ENCODE results near the gene TSC22D1.

DNA sequence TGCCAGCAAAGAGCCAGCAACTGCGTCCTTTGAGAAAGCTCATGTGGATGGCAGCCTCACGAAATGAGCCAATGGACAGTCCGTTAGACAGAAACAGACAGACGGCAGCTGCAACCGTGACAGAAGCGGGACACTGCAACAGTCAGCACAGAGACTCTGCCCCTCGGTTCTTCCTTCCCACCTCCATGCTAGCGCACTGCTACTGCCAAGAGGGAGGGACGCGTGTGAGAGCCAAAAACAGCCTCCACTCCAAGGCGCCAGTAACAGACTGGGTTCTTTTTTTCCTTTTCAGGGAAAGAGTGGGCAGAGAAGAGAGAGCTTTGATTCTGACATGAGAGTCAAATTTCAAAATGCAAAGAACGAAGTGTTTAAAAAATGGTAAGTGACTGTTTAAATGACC lies 125.0 kb downstream of the TSC22D1 start:
- TF ChIP-seq TAF1 (conservative IDR thresholded peaks at IDR 0.05) (no peak), YY1 (IDR thresholded peaks at IDR 0.05) (no peak), MAX (IDR thresholded peaks at IDR 0.05) (no peak), ZBTB33 (IDR thresholded peaks at IDR 0.05) (no peak), JUND (IDR thresholded peaks at IDR 0.05) (no peak), GABPA (IDR thresholded peaks at IDR 0.05 in 1 of 2, conservative IDR thresholded peaks at IDR 0.05 in 1 of 2) (no peak), RAD21 (IDR thresholded peaks at IDR 0.05) (no peak), ATF3 (IDR thresholded peaks at IDR 0.05) (no peak)
- TF ChIP-seq, protein P1, sequence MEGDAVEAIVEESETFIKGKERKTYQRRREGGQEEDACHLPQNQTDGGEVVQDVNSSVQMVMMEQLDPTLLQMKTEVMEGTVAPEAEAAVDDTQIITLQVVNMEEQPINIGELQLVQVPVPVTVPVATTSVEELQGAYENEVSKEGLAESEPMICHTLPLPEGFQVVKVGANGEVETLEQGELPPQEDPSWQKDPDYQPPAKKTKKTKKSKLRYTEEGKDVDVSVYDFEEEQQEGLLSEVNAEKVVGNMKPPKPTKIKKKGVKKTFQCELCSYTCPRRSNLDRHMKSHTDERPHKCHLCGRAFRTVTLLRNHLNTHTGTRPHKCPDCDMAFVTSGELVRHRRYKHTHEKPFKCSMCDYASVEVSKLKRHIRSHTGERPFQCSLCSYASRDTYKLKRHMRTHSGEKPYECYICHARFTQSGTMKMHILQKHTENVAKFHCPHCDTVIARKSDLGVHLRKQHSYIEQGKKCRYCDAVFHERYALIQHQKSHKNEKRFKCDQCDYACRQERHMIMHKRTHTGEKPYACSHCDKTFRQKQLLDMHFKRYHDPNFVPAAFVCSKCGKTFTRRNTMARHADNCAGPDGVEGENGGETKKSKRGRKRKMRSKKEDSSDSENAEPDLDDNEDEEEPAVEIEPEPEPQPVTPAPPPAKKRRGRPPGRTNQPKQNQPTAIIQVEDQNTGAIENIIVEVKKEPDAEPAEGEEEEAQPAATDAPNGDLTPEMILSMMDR (IDR thresholded peaks at IDR 0.05; ENCODE audit: low read depth, low read length, missing input control), result no peak
